Activated CD8-positive, alpha-beta memory T cell treated with anti-CD3 and anti-CD28 coated beads, Interleukin-2, amount 50 U/mL, for 4 hours (primary cell): ENCODE measurements around the gene CBR1.
A peak's percentile ranks its signal among the peaks of the same experiment; 100 is the strongest.
"Not testable (repeated sequence)": the region's sequence is repeated elsewhere in the genome, so short reads cannot be mapped to it uniquely, and the experiment has no call there.

ENCODE experiments used
- DNase-seq: peaks from one replicate; pipeline ENCODE4 v3.0.0-alpha.2; 2020

Gene CBR1

GRCh38 chr21:36052860-36053714 lies 16.7 kb upstream of the CBR1 start:
- no peak for DNase-seq

- DNase-seq, result no peak
These were observed 16.1 kb upstream of the CBR1 start for GRCh38 chr21:36053715-36054062.

- DNase-seq, result no peak
These were observed 14.3 kb upstream of the CBR1 start for GRCh38 chr21:36055551-36055950.

GRCh38 chr21:36059823-36060158 lies 10.0 kb upstream of the CBR1 start:
- DNase-seq, result no peak

- DNase-seq, result peak; percentile 94
These were observed 9.5 kb upstream of the CBR1 start, which contains the start of gene SETD4 for GRCh38 chr21:36060159-36060921. Gene SETD4, minus strand, starts transcription at chr21:36060526. Its CDS starts 1,638 bp downstream, at chr21:36058888.

- no peak for DNase-seq
These were observed 8.4 kb upstream of the CBR1 start for GRCh38 chr21:36061445-36061844.

GRCh38 chr21:36063375-36064084 lies 6.3 kb upstream of the CBR1 start:
- no peak for DNase-seq

GRCh38 chr21:36064085-36064460 lies 5.8 kb upstream of the CBR1 start:
- no peak for DNase-seq

- no peak for DNase-seq
These were observed 4.3 kb upstream of the CBR1 start for GRCh38 chr21:36065497-36066036.

GRCh38 chr21:36068748-36069398 lies 951 bp upstream of the CBR1 start:
- DNase-seq, result no peak

- DNase-seq, result no peak
These were observed 1.2 kb downstream of the CBR1 start for GRCh38 chr21:36070999-36071398.

GRCh38 chr21:36072453-36073162 lies 2.8 kb downstream of the CBR1 start:
- no peak for DNase-seq

- no peak for DNase-seq
These were observed 3.4 kb downstream of the CBR1 start for GRCh38 chr21:36073181-36073580.

- not testable (repeated sequence) for DNase-seq
These were observed 4.1 kb downstream of the CBR1 start for GRCh38 chr21:36073911-36074310.

- no peak for DNase-seq
These were observed 5.3 kb downstream of the CBR1 start for GRCh38 chr21:36075171-36075570.

GRCh38 chr21:36075953-36076352 lies 6.1 kb downstream of the CBR1 start:
- no peak for DNase-seq

- DNase-seq, result no peak
These were observed 7.2 kb downstream of the CBR1 start for GRCh38 chr21:36076878-36077655.

- DNase-seq, result no peak
These were observed 7.9 kb downstream of the CBR1 start for GRCh38 chr21:36077758-36078157.

GRCh38 chr21:36079010-36079649 lies 9.3 kb downstream of the CBR1 start:
- no peak for DNase-seq

GRCh38 chr21:36079671-36080070 lies 9.8 kb downstream of the CBR1 start:
- no peak for DNase-seq

GRCh38 chr21:36080386-36080785 lies 10.6 kb downstream of the CBR1 start:
- DNase-seq, result no peak
